Measurements from ENCODE around the gene FARP1.

DNA sequence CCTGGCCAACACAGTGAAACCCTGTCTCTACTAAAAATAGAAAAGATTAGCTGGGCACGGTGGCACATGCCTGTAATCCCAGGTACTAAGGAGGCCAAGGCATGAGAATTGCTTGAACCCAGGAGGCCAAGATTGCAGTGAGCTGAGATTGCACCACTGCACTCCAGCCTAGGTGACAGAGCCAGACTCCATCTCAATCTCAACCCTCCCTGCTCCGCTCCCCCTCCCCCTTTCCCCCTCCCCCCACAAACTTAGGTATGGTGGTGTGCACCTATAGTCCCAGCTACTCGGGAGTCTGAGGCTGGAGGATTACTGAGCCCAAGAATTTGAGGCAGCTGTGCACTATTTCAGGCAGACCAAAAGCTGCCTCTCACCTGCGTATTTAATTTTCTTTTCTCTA is 55.8 kb downstream of the FARP1 start:
- TF ChIP-seq, protein P1, sequence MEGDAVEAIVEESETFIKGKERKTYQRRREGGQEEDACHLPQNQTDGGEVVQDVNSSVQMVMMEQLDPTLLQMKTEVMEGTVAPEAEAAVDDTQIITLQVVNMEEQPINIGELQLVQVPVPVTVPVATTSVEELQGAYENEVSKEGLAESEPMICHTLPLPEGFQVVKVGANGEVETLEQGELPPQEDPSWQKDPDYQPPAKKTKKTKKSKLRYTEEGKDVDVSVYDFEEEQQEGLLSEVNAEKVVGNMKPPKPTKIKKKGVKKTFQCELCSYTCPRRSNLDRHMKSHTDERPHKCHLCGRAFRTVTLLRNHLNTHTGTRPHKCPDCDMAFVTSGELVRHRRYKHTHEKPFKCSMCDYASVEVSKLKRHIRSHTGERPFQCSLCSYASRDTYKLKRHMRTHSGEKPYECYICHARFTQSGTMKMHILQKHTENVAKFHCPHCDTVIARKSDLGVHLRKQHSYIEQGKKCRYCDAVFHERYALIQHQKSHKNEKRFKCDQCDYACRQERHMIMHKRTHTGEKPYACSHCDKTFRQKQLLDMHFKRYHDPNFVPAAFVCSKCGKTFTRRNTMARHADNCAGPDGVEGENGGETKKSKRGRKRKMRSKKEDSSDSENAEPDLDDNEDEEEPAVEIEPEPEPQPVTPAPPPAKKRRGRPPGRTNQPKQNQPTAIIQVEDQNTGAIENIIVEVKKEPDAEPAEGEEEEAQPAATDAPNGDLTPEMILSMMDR (tag by site-specific recombination; IDR thresholded peaks at IDR 0.05) = no peak
- TF ChIP-seq YY1 (tag by site-specific recombination; IDR thresholded peaks at IDR 0.05) (no peak), ZIC2 (tag by site-specific recombination; IDR thresholded peaks at IDR 0.05) (no peak), MZF1 (tag by site-specific recombination; IDR thresholded peaks at IDR 0.05; ENCODE audit: borderline replicate concordance) (no peak), ZNF514 (tag by site-specific recombination; IDR thresholded peaks at IDR 0.05) (no peak)
- TF ChIP-seq, protein P2, sequence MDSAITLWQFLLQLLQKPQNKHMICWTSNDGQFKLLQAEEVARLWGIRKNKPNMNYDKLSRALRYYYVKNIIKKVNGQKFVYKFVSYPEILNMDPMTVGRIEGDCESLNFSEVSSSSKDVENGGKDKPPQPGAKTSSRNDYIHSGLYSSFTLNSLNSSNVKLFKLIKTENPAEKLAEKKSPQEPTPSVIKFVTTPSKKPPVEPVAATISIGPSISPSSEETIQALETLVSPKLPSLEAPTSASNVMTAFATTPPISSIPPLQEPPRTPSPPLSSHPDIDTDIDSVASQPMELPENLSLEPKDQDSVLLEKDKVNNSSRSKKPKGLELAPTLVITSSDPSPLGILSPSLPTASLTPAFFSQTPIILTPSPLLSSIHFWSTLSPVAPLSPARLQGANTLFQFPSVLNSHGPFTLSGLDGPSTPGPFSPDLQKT (IDR thresholded peaks at IDR 0.05; ENCODE audit: borderline replicate concordance, low read depth, low read length) = no peak
- TF ChIP-seq, protein P3, sequence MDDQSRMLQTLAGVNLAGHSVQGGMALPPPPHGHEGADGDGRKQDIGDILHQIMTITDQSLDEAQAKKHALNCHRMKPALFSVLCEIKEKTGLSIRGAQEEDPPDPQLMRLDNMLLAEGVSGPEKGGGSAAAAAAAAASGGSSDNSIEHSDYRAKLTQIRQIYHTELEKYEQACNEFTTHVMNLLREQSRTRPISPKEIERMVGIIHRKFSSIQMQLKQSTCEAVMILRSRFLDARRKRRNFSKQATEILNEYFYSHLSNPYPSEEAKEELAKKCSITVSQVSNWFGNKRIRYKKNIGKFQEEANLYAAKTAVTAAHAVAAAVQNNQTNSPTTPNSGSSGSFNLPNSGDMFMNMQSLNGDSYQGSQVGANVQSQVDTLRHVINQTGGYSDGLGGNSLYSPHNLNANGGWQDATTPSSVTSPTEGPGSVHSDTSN (CRISPR knock-in tag; IDR thresholded peaks at IDR 0.05) = no peak
